Measurements from ENCODE around the gene IST1.
A peak's percentile ranks its signal among the peaks of the same experiment; 100 is the strongest.
"Not testable (repeated sequence)": the region's sequence is repeated elsewhere in the genome, so short reads cannot be mapped to it uniquely, and the experiment has no call there.

The IST1 gene

GRCh38 chr16:71882505-71883167 is 12.7 kb upstream of the IST1 start:
- DNase-seq, result peak; percentile 80

GRCh38 chr16:71883168-71883848 is 12.0 kb upstream of the IST1 start:
- DNase-seq, result peak; percentile 58

GRCh38 chr16:71883849-71884638 is 11.3 kb upstream of the IST1 start, which contains the start of gene ZNF821:
ZNF821 (minus strand) TSS chr16:71884182; CDS start chr16:71879946, 4,236 bp downstream.
- DNase-seq, result peak; percentile 58

- no peak for DNase-seq
These were observed 10.1 kb upstream of the IST1 start for GRCh38 chr16:71885261-71885650.

- no peak for DNase-seq
These were observed 6.2 kb upstream of the IST1 start for GRCh38 chr16:71889147-71889546.

- no peak for DNase-seq
These were observed 1.5 kb upstream of the IST1 start for GRCh38 chr16:71893888-71894228.

- peak; percentile 14 for DNase-seq
These were observed 956 bp upstream of the IST1 start for GRCh38 chr16:71894229-71894920.

- DNase-seq, result peak; percentile 3
These were observed 491 bp downstream of the IST1 start for GRCh38 chr16:71895679-71896365.

- DNase-seq, result no peak
These were observed 1.5 kb downstream of the IST1 start for GRCh38 chr16:71896764-71897368.

GRCh38 chr16:71899171-71899570 is 3.8 kb downstream of the IST1 start:
- DNase-seq, result no peak

- DNase-seq, result no peak
These were observed 7.5 kb downstream of the IST1 start for GRCh38 chr16:71902656-71903365.

- DNase-seq, result no peak
These were observed 8.3 kb downstream of the IST1 start for GRCh38 chr16:71903608-71904007.

GRCh38 chr16:71904239-71904638 is 8.9 kb downstream of the IST1 start:
- no peak for DNase-seq

GRCh38 chr16:71905765-71906164 is 10.4 kb downstream of the IST1 start:
- not testable (repeated sequence) for DNase-seq

- DNase-seq, result no peak
These were observed 15.8 kb downstream of the IST1 start for GRCh38 chr16:71911121-71911520.

- DNase-seq, result no peak
These were observed 17.4 kb downstream of the IST1 start for GRCh38 chr16:71912534-71913275.

- DNase-seq, result no peak
These were observed 19.5 kb downstream of the IST1 start for GRCh38 chr16:71914802-71915201.

- DNase-seq, result no peak
These were observed 20.0 kb downstream of the IST1 start for GRCh38 chr16:71915350-71915749.

- DNase-seq, result no peak
These were observed 21.1 kb downstream of the IST1 start for GRCh38 chr16:71916397-71916920.

GRCh38 chr16:71917900-71918299 is 22.6 kb downstream of the IST1 start:
- no peak for DNase-seq

- DNase-seq, result no peak
These were observed 23.7 kb downstream of the IST1 start for GRCh38 chr16:71919035-71919434.
